HG03469 (cell line): ENCODE results near the gene PAMR1.
"Not testable (repeated sequence)": the region's sequence is repeated elsewhere in the genome, so short reads cannot be mapped to it uniquely, and the experiment has no call there.

Source experiments
- ATAC-seq: cut with Tn5 transposase; IDR thresholded peaks from one replicate; pipeline ENCODE4 v1.9.1; 2021; ENCODE audit warnings: mild to moderate bottlenecking, moderate library complexity, moderate number of reproducible peaks; ENCODE audit not compliant: unreplicated experiment

PAMR1 gene

GRCh38 chr11:35546317-35546716, 20.9 kb upstream of the PAMR1 start:
- no peak for ATAC-seq

- no peak for ATAC-seq
Measured at GRCh38 chr11:35545391-35546003, 20.1 kb upstream of the PAMR1 start.

- no peak for ATAC-seq
Measured at GRCh38 chr11:35543481-35543880, 18.1 kb upstream of the PAMR1 start.

- no peak for ATAC-seq
Measured at GRCh38 chr11:35541621-35542375, 16.4 kb upstream of the PAMR1 start.

GRCh38 chr11:35540526-35540925, 15.1 kb upstream of the PAMR1 start:
- ATAC-seq, result no peak

GRCh38 chr11:35539781-35540281, 14.4 kb upstream of the PAMR1 start:
- ATAC-seq, result no peak

- no peak for ATAC-seq
Measured at GRCh38 chr11:35539256-35539655, 13.8 kb upstream of the PAMR1 start.

GRCh38 chr11:35536470-35536869, 11.1 kb upstream of the PAMR1 start:
- no peak for ATAC-seq

- no peak for ATAC-seq
Measured at GRCh38 chr11:35531246-35531645, 5.8 kb upstream of the PAMR1 start.

- no peak for ATAC-seq
Measured at GRCh38 chr11:35529971-35530495, 4.6 kb upstream of the PAMR1 start.

- no peak for ATAC-seq
Measured at GRCh38 chr11:35526370-35526792, 965 bp upstream of the PAMR1 start.

GRCh38 chr11:35524780-35525179, 636 bp downstream of the PAMR1 start:
- no peak for ATAC-seq

GRCh38 chr11:35523861-35524260, 1.6 kb downstream of the PAMR1 start:
- no peak for ATAC-seq

GRCh38 chr11:35523331-35523768, 2.1 kb downstream of the PAMR1 start:
- ATAC-seq, result no peak

- not testable (repeated sequence) for ATAC-seq
Measured at GRCh38 chr11:35522091-35522490, 3.3 kb downstream of the PAMR1 start.

GRCh38 chr11:35520376-35520775, 5.0 kb downstream of the PAMR1 start:
- no peak for ATAC-seq

- no peak for ATAC-seq
Measured at GRCh38 chr11:35518766-35519165, 6.7 kb downstream of the PAMR1 start.

GRCh38 chr11:35517481-35517880, 7.9 kb downstream of the PAMR1 start:
- ATAC-seq, result no peak

GRCh38 chr11:35516403-35516802, 9.0 kb downstream of the PAMR1 start:
- ATAC-seq, result no peak

GRCh38 chr11:35515224-35515623, 10.2 kb downstream of the PAMR1 start:
- no peak for ATAC-seq

- no peak for ATAC-seq
Measured at GRCh38 chr11:35514481-35514880, 10.9 kb downstream of the PAMR1 start.

GRCh38 chr11:35511666-35512065, 13.8 kb downstream of the PAMR1 start:
- no peak for ATAC-seq
